HG02840 (cell line): ENCODE results near the gene SLC6A18.
"Not testable (repeated sequence)": the region's sequence is repeated elsewhere in the genome, so short reads cannot be mapped to it uniquely, and the experiment has no call there.

ENCODE experiments used
- ATAC-seq: cut with Tn5 transposase; IDR thresholded peaks from one replicate; pipeline ENCODE4 v1.9.1; 2021; ENCODE audit warnings: mild to moderate bottlenecking, moderate library complexity, moderate number of reproducible peaks; ENCODE audit not compliant: unreplicated experiment, low FRiP score

Gene SLC6A18

DNA sequence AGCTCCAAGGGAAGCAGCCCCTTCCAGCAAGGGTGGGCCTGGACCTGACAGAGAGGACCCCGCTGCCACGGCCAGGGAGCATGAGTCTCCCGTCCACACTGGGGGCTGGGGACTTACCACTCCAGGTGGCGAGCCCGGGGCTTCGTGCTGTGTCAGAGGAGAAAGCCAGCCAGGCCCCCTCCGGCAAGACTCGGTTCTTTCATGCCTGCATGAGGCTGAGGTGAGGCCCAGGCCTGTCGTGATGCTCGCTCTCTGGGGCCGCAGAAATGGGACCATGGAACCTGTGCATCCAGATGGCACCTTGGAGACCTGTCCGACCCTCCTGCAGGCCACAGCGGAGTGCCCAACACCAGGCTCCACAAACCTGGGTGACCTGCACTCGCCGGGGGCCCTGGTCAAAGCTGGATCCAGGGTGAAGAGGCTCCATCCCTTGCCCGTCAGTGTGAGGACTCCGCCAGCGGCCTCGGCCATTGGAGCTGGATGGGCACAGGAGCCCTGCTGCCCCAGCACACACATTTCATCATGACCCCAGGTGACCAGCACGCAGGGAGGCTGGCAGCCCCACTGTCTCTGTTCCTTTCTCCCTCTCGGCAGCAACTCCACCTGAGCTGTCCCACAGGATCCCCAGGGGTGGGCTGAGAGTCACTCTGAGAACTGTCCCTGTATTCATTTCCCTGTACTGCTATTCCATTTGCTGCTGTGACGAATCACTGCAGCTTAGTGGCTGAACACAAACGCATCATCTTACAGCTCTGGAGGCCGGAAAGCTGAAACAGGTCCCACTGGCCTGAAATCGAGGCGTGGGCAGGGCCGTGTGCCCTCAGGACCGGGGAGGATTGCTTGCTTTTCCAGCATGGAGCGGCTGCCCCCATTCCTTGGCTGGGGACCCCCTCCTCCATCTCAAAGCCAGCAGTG is 24.4 kb downstream of the SLC6A18 start:
- ATAC-seq, result no peak

DNA sequence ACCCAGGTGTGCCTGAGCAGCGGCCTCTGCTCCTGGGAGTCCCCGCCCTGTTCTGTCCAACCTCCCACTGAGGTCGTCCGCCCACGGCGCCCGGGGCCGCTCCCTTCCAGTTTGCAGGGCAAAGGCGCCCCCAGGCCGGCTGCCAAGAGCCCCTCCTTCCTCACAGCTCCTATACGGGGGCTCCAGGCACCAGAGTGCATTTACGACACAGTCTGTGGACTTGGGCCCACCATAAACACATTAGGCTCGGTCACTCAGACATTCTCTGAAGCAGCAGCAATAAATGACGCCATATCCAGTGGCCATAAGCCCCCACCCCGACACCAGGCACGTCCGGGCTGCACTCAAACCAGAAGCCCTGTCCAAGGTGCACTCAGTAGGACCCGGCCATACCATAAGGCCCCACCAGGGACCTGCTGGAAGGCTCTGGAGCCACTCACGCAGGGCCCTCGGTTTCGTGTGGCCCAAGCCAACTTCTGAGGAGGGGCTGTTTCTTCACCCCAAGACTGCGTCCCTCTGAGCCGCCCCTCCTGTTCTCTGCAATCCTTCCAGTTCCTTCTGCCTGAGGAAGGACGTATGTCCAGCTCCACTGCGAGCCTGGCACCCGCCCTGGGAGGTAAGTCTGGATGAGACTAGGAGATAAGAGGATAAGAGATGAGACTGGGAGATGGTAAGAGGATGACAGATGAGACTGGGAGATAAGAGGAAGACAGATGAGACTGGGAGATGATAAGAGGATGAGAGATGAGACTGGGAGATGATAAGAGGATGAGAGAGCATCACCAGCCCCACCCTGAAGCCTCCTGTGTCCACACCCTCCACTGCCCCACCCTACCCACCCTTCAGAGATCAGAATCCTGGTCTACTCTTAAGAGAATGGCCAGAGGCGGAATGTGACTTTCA is 26.7 kb downstream of the SLC6A18 start:
- no peak for ATAC-seq

DNA sequence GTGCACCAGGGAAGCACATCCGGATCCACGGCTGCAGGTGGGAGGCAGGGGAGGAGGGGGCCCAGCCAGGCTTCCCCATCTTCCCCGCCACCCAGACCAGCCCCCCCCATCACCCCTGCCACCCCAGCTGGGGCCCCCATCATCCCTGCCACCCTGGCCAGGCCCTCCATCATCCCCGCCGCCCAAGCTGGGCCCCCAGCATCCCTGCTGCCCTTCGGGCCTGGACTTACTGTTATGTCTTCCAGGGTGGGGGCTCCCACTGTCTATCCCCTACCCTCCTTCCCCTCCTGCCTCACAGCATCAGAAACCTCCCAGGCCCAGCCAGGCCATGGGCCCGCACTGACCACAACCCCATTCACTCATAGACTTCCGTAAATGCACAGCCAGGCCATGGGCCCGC is 27.5 kb downstream of the SLC6A18 start:
- ATAC-seq, result no peak

DNA sequence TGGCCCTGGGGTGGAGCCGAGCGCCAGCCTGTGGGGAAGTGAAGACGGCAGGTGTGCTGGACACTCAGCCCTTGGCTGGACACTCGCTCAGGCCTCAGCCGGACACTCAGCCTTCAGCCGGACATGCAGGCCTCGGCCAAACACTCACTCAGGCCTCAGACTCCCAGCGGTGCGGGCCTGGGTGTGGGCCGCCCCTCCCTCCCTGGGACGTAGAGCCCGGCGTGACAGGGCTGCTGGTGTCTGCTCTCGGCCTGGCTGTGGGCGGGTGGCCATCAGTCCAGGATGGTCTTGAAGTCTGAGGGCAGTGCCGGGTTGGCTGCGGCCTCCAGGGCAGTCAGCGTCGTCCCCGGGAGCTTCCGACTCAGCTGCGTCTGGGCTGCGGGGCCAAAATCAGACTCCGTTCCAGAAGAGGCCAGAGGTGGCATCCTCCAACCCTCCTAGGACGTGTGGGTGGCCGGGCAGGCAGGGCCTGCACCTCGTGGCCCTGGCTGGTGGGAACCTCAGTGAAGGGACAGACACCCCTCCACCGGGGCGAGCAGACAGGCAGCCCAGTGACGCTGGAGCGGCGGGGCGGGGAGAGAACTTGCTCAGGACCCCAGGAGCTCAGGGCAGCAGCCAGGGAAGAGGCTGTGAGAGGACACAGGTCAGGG is 28.4 kb downstream of the SLC6A18 start:
- ATAC-seq, result no peak

DNA sequence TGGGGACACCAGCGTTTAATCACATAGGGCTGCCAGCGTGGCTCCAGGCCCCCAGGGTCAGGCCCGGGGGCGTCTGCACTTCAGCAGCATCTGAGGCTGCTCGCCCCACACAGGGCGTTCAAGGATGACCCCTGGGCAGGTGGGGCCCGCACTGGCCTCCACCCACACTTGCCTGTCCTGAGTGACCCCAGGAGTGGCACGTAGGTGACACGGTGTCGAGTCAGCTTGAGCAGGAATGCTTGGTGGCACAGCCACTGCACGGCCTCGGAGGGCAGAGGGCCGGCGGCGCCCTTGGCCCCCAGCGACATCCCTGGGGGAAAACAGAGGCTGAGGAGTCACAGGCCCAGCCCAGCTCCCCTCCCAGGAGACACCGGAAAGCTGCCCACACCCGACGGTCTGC is 29.0 kb downstream of the SLC6A18 start:
- ATAC-seq, result no peak

DNA sequence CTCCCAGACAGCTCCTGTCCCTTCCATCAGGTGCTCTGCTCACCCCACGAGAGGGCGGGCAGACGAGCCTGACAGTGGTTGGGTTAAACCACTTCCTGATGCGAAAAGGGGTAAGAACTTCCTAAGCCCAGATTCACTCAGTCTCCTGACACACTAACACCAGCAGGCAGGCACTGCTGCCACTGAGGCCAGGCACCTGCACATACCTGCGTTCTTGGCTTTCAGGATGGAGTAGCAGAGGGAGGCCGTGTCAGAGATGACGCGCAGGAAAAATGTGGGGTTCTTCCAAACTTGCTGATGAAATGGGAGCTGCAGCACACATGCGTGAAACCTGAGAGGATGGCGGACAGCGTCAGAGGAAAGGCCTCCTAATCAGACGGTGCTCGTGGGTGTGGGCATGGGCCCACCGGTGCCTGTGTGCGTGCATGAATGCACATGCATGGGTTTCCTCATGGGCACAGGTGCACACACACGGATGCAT is 29.9 kb downstream of the SLC6A18 start:
- no peak for ATAC-seq

DNA sequence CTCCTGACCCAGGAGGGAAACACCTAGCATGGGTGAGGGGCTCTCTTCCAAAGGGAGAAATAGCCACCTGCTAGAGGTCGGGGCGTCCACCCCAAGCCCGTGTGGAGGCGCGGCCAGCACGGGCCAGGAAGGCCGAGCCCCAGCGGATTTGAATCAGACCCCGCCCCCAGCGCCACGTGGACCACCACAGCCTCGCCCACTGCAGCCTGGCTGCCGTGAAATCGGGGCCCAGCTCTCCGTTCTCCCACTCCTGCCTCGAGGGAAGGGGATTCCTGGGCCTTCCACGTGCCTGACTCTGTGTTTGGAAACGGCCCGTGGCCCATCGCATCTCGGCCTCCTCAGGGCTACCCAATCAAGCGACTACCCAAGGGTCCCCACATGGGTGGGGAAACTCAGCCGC is 31.6 kb downstream of the SLC6A18 start:
- ATAC-seq, result no peak

DNA sequence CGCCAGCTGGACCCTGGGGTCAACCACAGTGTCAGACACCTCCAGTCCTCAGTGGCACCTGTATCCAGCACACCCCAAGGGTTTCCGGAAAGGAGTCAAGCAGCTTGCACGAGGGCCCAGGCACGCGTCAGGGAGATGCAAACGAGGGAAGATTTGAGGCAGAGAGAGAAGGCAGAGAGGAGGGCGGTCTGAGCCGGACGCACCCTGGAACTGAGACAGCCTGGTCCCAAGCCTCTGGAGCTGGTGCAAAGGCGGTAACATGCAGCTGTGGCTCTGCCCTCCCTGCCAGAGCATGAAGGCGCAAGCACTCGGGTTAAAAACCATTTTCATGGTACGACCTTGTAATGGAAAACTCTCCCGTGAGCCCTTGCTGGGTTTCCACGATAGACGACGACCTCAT is 32.2 kb downstream of the SLC6A18 start:
- ATAC-seq, result no peak

DNA sequence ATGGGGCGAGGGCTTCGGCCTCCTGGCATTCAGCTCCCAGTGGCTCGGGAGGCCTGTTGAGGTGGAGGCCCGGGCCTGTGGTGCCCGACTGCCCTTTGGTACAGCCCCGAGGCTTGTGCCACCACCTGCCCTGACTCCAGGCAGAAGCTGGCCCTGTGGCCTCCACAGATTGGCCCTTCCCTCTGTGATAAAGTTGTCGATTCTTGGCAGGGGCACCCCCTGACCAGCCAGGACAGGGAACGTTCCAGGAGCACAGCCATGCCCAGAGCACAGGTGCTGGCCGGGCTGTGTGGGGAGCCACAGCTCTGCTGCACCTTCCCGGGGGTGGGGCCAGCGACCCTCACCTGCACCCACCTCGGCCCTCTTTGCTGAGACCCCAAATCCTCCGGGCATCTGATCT is 32.7 kb downstream of the SLC6A18 start:
- no peak for ATAC-seq

DNA sequence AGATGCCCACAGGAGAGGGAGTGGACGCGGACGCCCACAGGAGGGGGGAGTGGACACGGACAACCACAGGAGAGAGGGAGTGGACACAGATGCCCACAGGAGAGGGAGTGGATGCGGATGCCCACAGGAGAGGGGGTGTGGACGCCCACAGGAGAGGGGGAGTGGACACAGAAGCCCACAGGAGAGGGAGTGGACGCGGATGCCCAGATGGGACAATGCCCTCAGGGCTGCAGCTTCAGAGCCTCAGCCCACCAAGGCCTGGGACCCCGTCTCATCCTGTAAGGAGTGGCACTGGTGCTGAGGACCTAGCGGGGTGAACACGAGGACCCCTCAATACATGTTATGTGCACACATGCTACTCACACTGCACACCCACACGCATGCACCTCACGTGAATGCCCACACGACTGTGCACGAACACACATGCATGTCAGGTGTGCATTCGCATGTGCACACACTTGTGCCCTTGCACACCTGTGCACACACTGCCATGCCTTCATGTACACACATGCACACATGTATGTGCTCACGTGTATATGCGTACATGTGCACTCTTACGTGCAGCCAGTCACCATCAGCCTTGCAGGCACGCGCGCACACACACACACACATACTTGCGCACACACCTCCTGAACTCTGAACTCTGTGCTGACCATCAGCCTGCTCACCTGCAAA is 34.8 kb downstream of the SLC6A18 start:
- no peak for ATAC-seq

DNA sequence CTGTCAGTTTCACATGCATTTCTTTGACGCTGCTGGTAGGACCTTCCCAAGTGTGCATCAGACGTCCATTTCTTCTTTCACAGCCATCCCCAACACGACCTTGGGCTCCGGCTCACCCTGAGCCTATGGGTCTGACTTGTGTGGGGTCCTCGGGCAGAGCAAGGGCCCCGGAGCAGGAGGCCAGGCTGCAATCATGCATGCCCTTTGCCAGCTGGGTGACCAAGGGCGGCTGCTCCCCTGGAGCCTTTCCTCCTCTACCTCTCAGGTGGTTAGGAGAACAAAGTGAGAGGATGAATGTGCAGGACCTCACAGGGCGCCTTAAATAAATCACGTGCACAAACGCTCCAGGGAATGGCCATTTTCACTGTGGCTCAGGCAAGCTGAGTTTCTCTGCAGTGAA is 36.5 kb downstream of the SLC6A18 start:
- no peak for ATAC-seq

DNA sequence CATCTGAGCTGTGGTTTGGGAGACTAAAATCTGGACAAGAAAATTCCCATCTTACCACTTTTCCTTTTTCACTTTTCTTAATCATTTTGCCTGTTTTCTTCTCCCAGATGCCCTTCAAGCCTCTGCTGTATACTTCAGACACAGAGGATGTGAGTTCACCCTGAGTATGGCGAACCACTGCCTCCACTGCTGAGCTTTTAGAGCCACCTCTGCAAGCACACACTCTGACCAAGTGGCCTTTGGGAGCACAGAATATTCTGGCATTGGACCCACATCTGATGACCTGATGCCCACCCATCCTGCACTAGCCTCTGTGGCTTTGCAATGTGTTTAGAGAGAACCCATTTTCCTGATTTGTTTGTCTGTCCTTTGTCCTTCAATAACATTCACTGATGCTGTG is 37.2 kb downstream of the SLC6A18 start:
- ATAC-seq, result no peak

DNA sequence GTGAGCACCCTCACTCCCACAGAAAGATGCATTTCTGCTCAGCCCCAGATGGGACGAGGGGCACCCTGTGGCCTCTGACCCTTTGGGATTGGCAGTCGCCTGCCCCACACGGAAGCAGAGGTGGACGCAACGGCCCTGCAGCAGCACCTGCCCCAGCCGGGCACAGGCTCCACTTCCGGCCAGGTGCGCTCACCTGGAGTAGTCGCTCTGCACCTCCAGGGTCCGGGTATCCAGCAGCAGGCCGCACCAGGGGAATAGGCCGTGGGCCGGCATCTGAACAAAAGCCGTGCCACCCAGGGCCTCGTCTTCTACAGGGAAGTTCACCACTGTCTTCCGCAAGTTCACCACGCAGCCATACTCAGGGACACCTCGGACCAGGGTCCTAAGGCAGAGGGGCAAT is 39.0 kb downstream of the SLC6A18 start:
- ATAC-seq, result no peak

DNA sequence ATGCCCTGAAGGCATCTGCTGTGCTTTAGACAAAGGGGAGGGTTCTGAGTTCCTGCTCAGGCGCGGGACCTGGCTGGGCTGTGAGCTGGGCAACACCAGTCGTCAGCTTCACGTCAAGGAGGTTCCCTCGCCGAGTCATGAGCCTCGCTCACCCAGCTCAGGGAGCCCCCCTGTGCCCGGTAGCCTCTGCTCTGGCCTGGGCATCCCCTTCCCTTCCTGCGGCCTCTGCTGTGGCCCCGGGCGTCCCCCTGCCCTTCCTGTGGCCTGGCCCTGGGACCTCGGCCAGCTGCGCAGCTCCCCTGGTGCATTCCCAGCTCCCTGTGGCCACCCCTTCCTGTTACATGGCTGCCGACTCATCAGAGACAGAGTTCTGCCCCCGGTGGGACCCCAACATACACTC is 39.8 kb downstream of the SLC6A18 start:
- no peak for ATAC-seq

DNA sequence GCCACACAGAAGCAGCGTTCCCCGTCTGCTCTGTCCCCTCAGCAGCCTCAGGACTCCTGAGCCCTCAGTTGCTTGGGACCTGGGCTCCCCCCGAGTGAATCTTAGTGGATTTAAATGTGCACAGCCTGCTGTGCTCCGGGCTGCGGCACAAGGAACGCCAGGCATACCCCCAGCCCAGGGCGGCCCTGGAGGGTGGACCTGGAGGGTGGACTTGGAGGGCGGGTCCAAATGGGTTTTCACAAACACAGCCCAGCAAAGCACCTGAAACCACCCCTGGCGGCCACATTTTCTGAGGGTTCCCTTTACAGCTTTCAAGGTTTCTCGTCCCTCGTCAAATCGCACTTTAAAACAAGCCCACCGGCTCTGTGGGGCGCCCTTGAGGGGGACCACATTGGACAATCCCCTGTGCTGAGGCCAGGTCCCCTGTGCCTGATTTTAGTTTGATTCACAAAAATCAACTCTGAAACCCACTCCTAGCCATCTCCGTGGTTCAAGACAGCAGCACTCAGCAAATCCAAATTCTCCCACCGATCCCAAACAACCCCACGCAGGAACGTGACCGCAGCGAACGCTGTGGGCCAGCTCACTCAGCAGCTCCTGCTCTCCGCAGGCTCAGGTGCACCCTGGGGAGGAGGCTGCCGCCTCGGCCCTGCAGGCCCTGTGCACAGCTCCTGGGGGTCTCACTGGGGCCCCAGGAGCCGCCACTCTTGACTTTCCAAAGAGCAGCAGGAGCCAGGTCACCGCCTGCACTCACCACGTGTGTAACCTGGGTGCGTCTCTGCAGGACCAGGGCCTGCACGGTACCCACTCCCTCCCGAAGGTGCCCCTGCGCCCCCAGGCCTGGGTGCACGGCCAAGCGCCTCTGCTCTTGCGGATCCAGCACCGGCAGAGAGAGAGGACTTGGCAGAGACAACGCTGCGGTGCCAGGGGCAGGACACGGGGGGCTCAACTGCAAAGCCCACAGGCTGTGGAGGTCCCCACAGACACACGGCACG is 40.6 kb downstream of the SLC6A18 start:
- no peak for ATAC-seq

DNA sequence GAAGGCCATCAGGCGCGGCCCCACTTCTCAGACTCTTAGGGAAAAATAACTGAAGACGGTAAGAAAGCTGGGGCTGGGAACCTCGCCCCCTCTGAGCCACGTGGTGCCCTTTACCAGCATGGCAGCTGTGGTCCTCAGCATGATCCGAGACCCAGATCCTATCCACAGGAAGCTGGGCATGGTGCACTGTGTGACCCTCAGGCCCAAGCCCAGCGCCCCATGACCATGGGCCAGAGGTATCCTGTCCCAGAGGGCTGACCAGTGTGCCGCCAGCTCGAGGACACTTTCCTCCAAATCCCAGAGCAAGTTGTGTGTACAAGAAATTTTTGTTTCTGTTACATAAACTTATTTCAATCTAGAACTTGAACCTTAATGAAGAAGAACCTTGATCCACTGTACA is 41.6 kb downstream of the SLC6A18 start:
- ATAC-seq, result no peak

DNA sequence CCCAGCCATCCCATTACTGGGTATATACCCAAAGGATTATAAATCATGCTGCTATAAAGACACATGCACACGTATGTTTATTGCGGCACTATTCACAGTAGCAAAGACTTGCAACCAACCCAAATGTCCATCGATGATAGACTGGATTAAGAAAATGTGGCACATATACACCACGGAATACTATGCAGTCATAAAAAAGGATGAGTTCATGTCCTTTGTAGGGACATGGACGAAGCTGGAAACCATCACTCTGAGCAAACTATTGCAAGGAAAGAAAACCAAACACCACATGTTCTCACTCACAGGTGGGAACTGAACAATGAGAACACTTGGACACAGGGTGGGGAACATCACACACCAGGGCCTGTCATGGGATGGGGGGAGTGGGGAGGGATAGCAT is 42.3 kb downstream of the SLC6A18 start:
- ATAC-seq, result not testable (repeated sequence)

DNA sequence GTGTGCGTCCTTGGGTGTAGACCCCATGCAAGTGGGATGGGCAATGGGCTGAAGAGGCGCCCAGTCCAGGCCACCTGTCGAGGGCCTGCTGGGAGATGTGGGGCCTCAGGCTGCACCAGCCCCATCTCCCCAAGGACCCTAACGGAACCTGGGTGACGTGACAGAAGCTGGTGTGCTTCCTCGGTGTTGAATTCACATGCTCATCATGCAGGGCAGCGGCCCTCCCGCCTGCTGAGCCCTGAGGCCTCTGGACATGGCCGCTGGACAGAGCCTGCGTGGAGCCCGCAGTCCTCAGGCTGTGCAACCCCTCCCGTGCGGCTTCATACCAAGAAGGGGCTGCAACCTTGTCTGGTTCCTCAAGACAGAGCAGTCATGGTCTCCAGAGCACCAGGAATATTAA is 42.9 kb downstream of the SLC6A18 start:
- ATAC-seq, result no peak

DNA sequence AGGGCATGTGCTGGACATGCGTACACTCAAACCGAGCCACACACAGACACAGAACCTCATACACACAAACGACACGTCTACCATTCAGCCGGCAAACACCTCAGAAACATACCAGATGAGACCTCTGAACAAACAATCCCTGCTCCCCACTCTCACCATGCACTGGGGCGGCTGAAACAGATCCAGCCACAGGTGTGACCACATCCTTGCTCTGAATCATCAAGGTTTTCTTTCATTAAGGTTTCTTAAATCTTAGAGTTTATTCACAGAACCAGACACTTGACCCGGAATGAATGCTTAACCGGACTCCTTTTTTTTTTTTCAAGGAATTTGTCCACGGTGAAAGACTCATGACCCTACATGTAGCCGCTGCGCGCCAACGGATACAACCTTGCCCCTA is 43.5 kb downstream of the SLC6A18 start:
- no peak for ATAC-seq
